Superior temporal gyrus (tissue), 1 donor: Measurements from ENCODE around the gene KCNN3.

Source experiments
- DNase-seq: peaks from one replicate; pipeline ENCODE4 v3.0.0-alpha.2; 2016; ENCODE audit errors: extremely low spot score

The KCNN3 gene

DNA sequence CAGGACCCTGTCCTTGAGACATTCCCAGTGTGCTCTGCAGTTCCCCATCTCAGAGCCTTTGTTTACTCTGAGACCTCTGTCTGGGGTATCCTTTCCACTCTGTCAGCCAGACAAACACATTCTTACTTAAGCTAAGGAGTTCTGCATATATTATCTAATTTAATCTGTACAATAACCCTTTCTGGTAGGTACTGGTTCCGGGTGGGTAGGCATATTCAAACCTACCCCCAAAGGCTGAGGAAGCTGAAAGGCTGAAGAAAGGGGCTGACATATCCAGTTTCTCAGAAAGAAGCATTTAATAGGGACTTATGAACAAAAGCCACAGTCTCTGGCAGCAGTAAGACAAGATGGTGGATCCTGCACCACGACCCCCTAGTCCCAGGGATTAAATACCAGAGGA lies 53.1 kb downstream of the KCNN3 start:
- no peak for DNase-seq

- DNase-seq: no peak
Observed at GRCh38 chr1:154816369-154816768, 53.7 kb downstream of the KCNN3 start.

- no peak for DNase-seq
Observed at GRCh38 chr1:154813846-154814505, 56.1 kb downstream of the KCNN3 start.

DNA sequence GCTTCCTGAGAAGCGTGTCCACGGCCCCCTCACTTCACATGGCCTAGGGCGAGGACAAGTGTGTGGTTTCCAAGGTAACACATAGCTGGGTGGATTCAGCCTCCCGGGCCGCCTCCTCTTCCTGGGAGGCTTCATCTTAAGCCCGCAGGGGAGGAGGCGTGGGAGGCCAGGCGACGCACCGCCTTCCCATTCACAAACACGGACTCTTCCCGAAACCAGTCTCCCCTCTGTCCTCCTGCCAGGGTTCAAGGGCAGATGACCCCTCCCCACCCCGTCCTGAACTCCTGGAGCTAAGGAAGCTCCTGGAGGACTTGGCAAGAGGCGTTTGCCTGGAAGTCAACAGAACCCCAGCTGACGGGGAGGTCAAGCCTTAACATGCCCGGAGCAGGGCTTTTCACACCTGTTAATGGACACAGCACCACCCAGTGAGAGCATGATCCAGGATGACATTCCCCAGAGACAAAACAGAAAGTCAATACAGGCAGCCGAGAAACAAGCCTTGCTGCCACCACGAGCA lies 56.7 kb downstream of the KCNN3 start:
- no peak for DNase-seq

DNA sequence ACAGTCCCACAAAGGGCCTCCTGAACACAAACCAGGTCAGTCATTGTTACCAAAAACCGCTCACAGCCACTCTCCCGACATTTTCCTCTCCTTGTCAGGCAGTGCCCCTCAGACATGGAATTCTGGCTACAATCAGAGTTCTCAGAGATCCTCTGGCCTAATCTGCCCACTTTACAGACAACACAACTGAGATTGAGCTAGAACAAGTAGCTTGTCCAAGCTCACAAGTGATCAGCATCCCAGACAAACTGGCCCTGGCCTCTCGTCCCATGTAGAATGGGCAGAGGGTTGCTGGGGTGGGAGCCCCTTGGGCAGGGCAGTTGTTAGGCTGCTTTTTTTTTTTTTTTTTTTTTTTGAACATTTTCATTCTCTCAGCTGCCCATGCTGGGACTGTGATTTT lies 57.2 kb downstream of the KCNN3 start:
- DNase-seq: no peak

DNA sequence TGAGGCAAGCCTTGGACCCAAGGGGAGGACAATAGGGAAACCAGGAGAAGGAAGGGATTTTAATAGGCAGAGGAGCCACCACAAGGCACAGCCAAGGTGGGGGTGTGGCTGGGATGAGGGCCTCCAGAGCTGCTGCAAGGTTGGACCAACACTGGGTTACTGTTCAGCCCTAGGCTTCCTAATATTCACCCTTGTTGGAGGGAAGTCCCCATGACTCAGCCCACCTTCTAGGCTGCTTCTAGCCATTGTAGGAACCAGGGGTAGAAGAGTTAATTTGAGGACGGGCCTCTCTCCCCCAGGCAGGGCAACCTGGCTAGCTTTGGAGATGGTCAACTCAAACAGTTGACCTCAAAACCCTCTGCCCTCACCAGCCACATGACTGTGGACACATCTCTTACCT lies 59.5 kb downstream of the KCNN3 start:
- DNase-seq: no peak

DNA sequence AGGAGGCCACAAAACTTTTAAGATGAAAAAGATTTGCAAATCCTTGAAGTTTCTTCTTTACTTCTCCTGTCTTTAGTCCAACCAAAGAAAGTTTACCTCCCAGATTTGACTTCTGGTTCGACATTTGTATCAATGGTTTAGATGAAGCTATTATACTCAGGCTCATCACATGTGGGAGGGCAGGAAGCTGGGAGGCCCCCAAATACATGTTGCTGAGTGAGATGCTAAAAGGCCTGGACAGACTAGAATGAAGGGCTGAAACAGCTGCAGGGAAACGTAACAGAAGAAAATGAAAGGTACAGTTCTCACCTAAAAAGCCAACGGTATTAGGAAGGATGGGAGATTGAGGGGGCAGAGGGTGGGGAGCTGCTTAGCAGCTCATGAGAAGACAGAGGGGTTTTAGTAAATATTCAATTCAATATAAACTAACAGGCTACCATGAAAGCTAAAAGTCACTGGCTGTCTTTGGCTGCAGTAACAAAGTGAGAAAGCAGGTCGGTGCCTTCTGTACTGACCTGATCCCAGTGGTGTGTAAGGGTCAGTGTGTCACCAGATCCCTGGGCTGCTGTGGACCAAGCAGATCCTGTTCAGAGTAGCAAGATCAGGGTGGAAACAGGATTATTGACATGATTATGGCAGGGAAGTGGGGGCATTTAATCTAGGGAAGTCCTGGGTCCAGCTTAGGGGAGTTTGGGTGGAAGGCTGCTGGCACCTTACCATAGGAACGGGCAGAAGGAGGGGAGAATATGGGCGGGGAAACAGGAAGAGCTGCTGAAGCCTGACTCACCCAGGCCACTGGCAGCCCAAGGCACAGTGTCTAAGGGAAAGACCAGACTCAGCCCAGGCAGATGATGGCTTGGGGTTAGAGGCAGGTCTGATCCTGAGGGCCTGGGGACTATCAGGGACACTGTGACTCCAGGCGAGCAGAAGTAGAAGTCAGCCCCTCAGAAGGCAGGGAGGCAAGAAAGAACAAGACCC lies 60.4 kb downstream of the KCNN3 start:
- no peak for DNase-seq

DNA sequence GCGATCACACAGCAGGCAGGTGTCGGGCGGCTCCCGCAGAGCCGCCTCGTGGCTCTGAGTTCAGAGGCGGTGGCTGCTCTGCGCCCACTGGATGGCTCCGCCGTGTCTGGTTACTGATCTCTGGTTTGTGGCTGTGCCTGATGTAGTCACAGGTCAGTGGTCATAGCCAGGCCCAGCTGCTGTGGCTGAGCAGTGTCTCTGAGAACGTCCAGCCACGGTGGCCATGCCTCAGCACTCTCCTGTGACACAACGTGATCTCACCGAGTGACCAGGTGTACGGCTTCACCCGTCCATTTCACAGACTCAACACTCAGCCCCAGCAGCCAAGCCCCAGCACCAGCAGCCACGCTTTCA lies 61.2 kb downstream of the KCNN3 start:
- no peak for DNase-seq

DNA sequence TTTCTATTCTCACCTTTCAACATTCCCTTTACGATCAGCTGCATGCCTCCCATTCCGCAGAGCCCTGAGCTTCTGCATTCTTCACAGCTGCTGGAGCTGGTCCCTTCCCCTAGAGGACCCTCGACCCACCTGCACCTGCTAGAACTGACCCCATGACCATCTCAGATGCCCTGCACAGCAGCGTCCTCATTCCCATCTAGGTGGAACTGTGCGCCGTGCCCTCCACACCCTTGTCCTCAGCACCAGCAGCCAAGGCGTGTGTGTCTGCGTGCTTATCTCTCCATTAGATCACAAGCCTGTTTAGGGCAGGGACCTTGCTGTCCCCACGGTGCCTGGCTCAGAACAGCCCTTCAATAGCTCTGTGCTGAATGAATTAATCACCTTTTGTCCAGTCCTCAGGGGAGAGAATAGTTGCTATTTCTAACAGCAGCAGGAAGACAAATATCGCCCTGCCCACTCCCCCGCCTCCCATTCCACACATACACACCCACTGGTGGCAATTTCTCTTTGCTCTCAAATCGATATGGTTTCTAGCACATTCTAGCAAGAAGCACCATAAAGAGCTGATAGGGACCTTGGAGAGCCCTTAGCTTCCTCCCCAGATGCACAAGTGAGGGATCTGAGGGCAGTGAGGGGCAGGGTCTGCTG lies 61.7 kb downstream of the KCNN3 start:
- DNase-seq: no peak

DNA sequence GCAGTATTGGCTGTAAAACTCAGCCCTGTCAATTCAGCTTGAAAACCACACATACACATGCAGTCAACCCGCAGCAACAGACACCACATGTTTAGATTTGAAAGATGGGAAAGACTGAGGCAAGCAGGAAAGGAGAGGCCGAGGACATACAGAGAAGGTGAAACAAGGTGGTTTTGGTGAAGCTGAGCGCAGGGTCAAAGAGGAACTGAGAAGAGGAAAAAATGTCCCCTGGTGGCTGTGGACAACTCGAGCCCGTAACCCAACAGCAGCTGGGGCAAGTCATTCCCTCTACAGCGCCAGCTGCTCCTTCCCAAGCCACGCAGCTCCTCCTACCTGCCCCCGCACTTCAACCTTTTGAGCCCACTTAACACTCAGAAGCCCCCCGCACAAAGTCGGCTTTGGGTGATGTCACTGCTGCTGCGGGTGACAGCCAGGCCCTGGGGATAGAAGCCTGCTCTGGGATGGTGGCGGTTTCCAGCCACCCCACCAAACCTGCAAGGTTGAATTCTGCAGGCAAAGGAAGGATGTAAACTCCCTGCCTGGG lies 63.0 kb downstream of the KCNN3 start:
- DNase-seq: no peak

- no peak for DNase-seq
Observed at GRCh38 chr1:154806333-154806732, 63.7 kb downstream of the KCNN3 start.

GRCh38 chr1:154802982-154803920 lies 66.8 kb downstream of the KCNN3 start:
- DNase-seq: no peak

DNA sequence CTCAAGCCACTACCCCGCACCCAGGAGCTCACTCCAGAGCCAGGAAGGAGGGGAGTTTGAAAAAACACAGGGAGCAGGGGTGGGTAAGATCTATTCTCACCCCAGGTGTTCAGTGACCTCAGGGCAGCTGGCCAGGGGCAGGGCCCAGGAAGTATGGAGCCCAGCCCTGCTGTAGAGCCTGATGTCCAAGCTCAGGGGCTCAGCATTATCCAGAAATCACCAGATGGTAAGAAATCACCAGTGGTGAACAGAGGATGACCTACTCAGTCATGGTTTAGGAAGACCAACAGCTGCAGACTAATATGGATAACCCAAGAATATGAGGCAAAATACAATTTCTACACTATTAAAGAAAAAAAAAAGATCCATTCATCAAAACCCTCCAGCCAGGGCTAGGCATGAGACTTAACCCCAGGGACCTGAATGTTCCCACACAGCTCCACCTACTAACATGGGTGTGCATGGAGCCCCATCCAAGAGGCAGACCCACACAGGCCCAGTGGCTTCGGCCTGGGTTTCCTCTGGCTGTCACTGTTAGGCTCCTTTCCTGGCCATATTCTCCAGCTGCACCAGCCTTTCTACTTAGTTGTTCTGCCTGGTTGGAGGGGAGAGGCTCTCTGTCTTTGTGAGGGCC lies 67.6 kb downstream of the KCNN3 start:
- DNase-seq: no peak

DNA sequence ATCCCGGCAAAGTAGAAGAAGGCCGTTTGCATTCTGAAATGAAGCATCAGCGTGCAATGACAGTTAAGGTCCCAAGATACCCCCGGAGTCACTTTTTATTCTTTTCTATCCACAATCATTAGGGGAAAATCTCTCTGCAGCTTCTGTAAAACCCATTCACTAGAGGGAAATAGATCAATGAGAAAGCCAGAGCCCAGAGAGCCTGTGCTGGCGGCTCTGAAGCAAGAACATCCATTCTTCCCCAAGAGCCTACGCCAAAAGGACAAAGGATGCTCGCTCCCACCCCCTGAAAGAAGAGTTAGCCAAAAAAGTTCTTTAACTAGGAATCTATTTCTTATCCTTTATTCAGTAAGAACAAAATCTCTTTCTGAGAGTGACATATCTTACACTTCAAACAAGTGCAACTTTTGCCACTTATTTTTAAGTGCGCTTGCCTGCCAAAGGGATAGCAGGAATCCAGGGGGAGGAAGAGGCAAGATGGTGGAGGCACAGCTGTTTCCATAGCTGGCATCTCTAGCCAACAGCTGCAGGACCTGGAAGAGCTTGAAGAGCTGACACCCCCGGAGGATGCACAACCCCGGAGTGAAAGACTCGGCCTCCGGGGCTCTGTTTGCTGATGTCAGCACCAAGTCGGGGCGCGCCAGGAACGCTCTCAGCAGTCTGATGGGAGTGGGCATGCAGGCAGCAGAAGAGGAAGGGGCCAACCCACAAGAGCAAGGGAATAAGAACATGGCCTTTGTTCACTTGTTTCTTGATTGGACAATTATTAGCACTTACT lies 68.7 kb downstream of the KCNN3 start:
- DNase-seq: no peak

DNA sequence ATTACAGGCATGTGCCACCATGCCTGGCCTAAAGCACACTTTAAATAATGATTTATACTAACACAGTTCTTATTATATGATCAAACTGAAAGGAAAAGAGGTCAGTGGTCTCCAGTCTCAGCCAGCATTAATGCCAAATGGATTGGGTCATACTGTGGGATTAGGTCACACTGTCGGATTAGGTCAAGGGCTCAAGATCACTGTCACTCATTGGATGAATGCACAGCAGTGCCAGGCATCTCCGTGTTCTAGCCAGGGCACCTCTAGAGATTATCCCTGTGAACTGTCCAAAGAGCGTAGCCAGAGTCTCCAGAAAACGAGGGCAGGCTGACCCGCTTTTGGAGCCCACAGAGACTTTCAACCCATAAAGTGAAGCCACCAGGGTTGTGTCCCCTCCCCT lies 70.9 kb downstream of the KCNN3 start:
- no peak for DNase-seq

DNA sequence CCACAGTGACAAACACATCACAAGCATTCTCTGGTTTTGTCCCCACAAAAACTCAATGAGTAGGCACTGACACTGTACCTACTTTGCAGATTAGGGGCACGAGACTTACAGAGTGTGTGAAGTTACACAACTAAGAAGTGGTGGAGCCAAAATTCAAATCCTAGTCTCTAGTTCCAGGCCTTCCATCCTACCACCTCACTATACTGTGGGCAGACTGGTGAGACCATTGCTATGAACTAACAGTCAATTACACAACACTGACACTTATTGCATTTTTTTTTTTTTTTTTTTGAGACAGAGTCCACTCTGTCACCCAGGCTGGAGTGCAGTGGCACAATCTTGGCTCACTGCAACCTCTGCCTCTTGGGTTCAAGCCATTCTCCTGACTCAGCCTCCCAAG lies 71.4 kb downstream of the KCNN3 start:
- no peak for DNase-seq

DNA sequence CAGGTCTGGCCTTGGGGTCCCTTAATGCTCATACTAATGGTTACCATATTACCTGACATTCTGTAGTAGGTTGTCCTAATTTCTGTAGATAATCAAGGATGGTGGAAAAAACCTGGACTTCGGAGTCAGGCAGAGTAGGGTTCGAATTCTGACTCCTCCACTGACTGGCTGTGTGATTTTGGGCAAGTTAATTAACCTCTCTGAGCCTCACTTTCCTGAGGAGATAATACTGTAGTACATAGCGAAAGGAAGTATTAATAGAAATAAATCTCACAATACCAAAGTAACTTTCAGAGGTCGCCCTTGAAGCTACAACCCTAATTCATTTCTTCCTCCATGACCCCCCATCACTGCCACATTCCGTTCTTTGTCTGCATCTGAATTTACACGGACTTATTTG lies 72.9 kb downstream of the KCNN3 start:
- DNase-seq: no peak

DNA sequence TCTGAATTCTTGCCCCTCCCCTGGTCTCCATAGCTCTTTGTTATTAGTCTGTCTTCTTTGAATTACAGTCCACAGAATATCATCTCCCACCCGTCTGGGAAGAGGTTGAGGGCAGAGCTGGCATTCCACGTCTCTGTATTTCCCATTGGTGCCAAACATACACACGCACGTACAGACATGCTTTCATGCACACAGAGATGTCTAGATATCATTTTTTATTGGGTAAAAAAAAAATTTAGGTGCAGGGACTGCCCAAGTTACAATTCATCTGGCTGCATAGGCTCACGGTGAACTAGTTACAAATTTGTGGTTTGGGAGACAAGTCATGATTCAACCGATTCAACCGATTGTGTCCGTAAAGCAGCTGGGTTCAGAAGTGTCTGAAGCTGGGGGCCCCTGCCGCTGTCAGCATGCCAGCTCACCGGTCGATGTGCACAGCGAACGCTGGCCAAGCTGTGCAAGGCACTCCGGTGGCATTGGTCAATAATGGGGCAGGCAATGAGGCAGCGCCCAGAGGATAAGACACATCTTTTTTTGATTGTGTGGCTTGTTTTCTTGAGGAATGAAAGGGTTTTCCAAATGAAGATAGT lies 73.7 kb downstream of the KCNN3 start:
- no peak for DNase-seq

DNA sequence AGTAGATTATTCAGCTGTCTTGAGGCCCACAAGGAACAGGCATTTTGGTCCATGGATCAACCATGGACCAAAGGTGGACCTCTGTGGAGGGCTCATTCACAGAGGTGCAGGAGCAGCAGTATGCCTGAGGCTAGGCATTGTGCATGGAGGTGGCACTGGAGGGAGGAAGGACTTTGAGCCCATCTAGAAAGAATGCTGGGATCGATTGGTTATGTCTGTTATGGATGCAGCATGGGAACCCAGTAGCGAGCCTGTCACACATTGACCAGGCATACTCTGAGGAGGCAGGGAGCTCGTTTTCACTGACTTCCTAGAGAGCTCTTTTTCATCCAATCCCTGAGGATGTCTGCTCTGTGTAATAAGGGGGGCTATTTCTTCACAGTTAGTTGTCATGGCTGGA lies 75.5 kb downstream of the KCNN3 start:
- DNase-seq: no peak
